ENCODE results near the gene SCAF11. TPM values are rescaled to one million over a fixed set of nuclear protein-coding genes. Genes with fewer than 3 reads are reported as not detected.

Gene SCAF11
- total and polyA plus RNA-seq, 10 of the 15 experiments (the other 5 are each of a cell fraction or from before 2014, with no cell fraction given): 42.0 to 153 (median 100) TPM

DNA sequence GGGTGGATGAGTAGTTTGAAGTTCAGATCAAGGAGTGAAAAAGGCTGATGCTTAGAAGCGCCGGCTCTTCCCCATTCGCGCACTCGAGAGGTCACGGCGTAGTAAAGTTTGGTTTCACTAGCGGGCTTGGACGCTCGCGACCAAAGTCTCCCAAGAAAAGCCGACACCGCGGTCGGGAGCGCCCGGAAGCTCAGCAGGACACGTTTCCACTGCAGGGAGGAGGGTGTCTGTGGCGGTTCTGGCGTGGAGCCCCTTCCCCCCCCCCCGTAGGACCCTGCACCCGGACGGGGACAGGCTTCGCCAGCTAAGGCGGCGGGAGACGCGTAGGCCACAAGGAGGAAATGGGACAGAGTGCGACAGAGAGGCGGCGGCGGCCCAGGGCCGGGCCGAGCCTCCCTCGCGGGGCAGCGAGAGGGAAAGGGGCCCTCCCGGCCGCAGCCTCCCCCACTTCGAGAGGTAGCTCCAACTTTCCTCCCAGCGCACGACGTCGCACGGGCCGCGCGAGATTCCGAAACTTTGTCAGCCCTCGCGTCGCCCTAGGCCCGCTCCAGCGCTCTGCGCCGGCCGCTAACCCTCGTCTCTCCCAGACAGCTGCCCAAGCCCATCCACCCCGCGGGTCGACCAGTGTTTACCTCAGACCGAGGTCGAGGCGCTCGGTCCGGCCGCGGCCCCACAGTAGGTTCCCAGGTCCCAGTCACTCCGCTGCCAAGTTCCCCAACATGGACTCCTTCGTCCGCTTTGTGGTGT, 480 bp downstream of the SCAF11 start (continued):
- TF ChIP-seq ZNF384 (IDR thresholded peaks at IDR 0.05; ENCODE audit: borderline replicate concordance, low read depth, low read length) (no peak), ZNF592 (IDR thresholded peaks at IDR 0.05) (no peak), CHD1 (IDR thresholded peaks at IDR 0.05; ENCODE audit: low read depth, low read length) (0 out of 2 replicates have a peak, but pooled peaks have one; percentile 48), POLR2AphosphoS5 (IDR thresholded peaks at IDR 0.05; ENCODE audit: low read length) (peak; percentile 78), SIX5 (IDR thresholded peaks at IDR 0.05; ENCODE audit: low read depth, low read length, severe bottlenecking) (no peak)
- TF ChIP-seq, protein P1, sequence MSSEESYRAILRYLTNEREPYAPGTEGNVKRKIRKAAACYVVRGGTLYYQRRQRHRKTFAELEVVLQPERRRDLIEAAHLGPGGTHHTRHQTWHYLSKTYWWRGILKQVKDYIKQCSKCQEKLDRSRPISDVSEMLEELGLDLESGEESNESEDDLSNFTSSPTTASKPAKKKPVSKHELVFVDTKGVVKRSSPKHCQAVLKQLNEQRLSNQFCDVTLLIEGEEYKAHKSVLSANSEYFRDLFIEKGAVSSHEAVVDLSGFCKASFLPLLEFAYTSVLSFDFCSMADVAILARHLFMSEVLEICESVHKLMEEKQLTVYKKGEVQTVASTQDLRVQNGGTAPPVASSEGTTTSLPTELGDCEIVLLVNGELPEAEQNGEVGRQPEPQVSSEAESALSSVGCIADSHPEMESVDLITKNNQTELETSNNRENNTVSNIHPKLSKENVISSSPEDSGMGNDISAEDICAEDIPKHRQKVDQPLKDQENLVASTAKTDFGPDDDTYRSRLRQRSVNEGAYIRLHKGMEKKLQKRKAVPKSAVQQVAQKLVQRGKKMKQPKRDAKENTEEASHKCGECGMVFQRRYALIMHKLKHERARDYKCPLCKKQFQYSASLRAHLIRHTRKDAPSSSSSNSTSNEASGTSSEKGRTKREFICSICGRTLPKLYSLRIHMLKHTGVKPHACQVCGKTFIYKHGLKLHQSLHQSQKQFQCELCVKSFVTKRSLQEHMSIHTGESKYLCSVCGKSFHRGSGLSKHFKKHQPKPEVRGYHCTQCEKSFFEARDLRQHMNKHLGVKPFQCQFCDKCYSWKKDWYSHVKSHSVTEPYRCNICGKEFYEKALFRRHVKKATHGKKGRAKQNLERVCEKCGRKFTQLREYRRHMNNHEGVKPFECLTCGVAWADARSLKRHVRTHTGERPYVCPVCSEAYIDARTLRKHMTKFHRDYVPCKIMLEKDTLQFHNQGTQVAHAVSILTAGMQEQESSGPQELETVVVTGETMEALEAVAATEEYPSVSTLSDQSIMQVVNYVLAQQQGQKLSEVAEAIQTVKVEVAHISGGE (CRISPR knock-in tag; IDR thresholded peaks at IDR 0.05): no peak
- TF ChIP-seq, protein P2, sequence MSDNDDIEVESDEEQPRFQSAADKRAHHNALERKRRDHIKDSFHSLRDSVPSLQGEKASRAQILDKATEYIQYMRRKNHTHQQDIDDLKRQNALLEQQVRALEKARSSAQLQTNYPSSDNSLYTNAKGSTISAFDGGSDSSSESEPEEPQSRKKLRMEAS (IDR thresholded peaks at IDR 0.05; ENCODE audit: low read depth, low read length): no peak
